HG03520 (cell line): ENCODE results near the gene TOX2.

Experiments used
- ATAC-seq: cut with Tn5 transposase; IDR thresholded peaks from one replicate; pipeline ENCODE4 v1.9.1; 2021; ENCODE audit warnings: mild to moderate bottlenecking, moderate library complexity; ENCODE audit not compliant: unreplicated experiment

The TOX2 gene

DNA sequence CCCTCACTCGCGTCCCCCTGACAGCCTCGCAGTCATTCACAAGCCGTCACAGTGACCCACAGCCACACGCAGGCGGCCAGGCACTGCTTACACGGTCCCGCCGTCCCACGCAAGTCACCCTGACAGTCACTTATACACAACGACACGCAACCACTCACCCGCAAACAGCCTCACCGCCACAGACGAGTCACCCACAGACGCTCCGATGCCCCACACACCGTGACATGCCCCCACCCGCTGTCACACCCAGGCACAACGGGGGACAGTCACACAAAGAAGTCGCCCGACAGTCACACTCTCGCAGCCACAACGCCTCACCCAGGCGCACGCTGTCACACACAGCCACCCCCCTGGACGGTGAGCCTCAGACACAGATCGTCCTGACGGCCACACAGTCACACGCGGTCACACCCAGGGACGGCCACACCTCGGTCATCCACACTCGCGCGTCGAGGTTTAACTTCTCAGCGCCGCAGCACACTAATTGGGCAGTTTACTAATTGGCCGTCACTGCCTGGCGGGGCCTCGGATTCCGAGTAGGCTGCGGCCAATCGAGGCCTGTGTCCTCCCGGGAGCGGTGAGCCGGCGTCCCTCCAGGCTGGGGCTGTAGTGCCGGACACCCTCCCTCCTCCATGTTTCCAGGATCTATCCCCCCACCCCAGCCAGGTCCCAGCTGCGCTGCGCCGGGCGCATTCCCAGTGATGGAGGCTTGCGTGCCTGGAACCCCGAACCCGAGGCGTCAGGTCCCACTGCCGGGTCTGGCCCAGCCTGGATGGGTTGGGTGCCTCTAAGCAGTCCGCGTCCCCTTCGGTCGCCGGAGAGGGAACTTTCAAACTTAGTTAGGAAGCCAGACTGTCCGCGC is 790 bp downstream of the TOX2 start:
- peak; percentile 20 for ATAC-seq

DNA sequence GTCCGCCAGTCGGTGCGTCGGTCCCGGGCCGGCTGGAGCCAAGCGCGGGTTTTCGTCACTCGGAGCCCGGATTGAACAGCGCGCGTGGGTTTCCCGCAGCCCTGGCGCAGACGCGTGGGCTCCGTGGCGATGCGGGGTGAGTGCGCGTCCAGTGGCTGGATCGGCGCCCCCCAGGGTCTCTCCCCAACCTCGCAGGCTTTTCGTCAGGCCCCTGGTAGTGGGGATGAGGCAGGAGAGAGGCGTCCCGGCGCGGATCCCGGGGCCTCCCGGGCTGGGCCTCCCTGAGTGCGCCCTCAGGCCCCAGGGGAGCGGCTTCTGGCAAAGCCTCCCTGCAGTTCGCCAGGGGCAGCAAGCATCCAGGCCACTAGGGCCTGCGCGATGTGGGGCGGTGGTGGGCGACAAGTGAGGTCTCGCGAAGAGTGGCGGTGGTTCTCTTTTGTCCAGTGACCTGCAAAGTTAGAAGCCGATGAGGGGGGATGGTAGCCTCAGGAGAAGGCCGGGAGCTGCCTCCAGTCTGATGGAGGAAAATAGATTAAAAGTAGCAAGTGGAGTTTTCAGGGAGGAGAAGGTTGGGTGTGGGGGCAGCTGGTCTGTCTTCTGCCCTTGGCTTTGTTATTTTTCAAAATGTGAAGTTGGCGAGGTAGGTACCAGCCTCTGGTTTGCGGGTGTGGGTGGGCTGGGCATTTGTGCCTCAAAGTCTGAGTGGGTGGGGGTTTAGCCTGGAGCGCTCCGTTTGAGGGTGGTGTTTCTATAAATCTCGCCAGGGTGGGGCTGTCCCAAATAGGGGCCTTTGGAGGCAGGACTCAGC is 1.6 kb downstream of the TOX2 start:
- no peak for ATAC-seq

DNA sequence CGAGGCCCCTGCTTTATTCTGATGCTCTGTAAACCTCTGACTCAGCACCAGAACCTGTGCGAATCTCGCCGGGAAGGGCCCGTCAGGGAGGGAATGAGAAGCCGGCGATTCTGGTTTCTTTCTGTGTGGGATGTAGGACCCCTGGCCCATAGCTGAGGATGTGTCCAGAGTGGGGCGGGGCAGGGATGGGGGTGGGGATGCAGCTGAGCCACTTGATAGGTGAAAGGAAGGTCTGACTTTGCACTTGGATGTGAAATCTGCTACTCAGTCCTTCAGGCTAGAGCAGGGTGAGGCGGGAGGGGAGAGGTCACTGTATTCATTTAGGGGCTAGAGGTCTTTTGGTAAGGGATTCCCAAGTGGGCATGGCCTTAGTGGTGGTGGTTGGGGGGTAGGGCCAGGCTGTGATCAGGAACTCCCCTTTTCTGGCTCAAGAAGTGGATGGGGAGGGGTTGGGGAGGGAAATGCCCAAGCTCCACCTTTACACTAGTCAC is 2.3 kb downstream of the TOX2 start:
- ATAC-seq: no peak

DNA sequence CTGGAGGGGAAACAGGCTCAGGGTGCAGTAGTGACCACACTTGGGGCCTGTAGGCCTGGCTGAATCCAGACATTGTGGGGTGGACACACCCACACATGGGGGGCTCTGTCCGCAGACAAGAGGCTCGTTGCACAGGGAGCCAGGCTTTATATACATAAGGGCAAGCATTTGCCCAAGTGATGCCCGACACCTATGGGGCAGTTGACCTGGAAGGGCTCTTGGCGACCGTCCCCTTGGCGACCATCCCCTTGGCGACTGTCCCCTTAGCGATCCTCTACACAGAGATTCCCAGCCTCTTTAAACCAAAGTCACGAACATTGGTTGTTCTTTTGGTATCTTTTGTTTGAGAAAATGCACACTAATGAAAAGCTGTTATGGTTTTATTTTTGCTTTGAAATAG is 2.7 kb downstream of the TOX2 start:
- no peak for ATAC-seq

DNA sequence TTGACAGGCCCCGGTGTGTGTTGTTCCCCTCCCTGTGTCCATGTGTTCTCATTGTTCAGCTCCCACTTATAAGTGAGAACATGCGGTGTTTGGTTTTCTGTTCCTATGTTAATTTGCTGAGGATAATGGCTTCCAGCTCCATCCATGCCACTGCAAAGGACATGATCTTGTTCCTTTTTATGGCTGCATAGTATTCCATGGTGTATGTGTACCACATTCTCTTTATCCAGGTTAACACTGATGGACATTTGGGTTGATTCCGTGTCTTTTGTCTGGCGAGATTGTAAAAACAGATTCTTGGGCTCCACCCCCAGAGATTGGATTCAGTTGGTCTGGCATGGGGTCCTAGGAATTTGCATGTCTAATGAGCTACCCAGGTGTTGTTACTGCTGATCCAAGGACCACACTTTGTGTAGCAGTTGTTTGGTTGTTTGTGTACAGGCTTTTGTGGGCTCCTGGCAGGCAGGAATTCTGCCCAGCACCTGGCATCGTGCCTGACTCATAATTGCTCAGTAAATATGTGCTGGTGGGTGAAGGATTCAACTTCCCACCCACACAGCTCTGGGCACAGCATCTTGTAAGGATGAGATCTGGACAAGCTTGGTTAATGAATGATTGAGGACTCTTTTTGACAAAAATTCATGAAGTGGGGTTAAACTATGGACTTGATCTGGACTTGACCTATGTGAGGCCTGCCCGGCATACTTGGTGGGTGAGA is 5.2 kb downstream of the TOX2 start:
- no peak for ATAC-seq

DNA sequence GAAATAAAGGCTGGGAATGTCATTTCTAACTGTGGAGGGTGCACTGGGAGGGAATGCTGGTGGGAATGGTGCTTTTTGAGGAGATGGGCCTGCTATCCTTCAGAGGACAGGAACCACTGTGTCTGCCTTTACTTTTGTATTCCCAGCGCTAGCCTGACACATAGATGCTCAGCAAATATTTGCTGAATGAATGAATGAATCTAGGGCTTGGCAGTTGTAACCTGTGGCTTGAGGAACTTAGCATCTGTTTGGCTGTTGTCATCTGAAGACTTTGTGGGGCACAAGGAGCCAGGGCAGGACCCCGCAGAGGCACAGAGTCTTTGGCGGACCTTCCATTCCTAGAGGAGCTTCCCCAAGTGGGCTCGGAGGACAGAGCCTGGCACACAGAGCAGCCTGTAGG is 6.1 kb downstream of the TOX2 start:
- ATAC-seq: no peak

DNA sequence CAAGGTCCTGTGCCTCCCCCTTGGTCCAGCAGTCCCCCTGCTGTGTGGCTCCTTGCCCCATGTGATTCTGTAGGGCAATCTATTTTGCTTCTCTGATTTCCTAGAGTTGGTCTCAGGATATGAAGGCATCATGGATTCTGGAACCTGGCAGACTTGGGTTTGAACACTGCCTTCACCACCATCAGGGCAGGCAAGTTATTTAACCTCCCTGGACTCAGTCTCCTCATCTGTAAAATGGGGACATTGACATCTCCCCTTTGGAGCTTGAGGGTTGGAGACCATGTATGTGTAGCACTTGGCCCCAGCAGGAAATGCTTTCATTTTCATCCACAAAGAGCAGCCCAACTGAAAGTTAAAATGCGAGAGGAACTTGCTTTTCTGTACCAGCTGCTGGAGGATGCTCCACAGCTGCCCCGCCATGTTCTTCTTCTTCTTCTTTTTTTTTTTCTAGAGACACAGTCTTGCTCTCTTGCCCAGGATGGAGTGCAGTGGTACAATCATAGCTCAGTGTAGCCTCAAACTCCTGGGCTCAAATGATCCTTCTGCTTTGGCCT is 6.7 kb downstream of the TOX2 start:
- no peak for ATAC-seq

DNA sequence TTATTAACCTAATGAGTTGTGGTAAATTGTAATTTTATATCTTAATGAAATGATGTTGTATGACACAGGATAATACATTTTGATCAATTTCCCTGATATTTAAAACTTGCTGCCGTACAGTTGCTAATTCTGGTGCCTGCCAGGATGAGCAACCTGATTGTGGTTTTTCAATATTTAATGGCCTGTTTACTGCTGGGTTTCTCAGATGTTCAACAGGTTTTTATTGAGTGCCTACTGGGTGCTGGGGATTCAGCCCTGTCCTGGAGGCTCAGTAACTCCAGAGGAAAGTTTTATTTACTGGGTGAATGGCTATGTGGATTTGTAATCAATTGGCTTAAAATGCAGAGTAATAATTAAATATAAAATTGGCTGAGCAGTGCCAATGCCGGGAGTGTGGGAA is 8.0 kb downstream of the TOX2 start:
- no peak for ATAC-seq

DNA sequence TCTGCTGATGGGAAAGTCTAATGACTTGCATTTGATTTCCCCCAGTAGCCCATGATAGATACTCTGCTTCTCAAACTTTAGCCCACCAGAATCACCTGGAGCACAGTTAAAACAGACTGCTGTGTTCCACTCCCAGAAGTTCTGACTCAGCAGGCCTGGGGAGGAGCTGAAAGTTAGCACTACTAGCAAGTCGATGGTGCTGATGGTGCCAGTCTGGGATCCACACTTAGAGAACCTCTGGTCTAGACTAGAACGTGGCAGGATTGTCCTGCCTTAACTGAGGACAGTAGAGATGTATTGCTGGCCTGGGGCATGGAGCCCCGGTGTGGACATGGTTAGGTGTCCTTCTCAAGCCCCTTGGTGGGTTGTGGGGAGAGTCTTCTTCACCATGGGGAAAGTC is 8.7 kb downstream of the TOX2 start:
- no peak for ATAC-seq

DNA sequence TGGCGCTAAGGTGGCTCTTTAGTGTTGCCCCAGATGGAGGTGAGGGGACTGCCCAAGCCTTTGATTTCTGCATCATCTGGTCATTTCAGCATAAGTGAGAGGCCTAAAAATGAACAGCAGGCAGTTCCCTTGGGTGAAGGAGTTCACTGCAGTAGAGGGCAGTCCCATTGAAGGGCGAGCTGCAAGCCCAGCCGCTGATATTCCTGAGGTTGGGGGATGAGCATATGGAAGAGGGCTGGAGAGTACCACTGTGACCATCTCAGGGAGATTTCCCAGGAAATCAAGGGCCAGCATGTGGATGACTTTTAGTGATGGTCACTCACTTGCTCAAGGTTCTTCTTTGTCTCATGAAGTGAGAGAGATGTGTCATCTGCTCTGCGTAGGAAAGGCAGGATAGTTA is 9.3 kb downstream of the TOX2 start:
- no peak for ATAC-seq

DNA sequence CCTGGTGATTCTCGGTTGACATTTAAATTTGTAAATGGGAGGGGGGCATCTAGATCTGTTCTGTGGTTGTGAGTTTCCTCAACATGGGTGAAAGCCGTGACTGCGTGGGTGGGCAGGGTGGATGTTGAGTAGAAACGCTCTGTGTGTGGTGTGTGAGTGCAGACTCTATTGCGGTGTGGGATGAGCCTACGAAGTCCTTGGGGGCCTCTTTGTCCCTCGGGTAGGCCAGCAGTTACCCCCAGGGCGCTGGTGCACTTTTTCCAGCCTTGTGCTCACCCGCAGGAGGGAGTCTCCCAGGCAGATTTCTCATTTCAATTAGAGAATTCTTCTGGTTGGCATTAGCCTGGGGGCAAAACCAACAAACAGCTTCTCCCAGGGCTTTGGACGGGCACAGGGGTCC is 10.6 kb downstream of the TOX2 start:
- ATAC-seq: no peak

DNA sequence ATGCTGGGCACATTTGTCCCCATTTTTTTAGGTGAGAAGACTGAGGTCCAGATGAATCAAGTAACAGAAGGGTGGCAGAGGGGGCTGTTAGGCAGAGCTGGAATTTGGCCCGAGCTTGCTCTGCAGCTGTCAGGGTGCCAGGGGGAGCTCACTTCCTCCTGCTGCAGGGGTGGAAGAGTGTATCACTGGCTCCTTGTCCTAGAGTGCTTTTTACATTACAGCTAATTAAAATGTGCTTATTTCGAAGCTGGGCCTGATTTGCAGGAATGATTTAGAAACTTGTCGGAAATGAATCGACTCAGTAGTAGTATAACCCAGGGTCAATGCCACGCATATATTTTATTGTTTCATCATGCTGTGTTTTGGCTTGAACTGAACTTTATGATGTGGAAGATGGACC is 11.1 kb downstream of the TOX2 start:
- ATAC-seq: no peak

DNA sequence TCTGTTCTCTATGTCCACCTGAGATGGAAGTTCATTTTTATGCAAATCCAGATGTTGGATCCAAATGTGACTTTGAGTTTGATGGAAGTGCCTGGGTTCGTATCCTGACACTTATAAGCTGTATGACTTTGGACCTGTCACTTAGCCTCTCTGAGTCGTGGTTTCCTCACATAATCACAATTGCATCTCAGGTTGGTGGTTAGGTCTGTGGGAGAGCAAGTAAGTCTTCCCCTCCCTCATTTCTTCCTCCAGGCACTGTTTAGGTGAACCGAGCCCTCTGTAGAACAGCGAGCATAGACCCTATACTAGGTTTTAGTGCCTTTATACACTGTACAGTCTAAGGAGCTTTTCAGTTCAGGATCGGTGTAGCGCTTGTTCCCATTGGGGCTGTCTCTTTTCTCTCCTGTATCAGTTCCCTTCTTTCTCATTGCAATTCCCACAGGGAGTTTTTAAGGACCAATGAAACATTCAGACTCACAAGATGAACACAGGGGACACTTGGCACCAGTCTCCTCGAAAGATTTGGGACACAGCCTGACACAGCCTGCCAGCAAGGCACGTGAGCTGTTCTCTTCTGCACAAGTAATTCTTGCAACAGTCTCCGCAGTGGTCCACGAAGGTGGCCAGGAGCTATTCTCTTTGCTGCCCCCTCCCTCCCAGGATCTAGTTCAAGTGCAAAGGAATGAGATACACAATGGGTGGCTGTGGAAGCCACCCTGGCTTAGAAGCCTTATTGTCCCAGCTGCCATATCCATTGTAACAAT is 11.8 kb downstream of the TOX2 start:
- ATAC-seq: no peak

DNA sequence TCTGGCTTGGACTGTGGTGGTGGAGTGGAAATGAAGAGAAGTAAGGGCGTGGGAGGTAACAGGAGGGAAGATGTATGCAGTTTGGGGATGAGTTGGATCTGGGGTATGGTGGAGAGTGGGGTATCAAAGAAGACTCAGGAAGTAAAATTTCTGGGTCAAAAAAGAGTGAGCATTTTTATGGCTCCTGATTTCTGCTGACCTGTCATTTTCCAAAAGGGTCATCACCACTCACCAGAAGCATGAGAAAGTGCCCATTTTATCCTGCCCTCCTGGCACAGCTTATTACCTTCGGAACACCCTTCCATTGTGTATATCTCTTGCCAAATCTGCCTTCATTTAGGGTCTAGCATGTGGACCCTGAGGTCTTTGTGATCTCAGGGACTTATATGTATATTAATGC is 17.3 kb downstream of the TOX2 start:
- no peak for ATAC-seq

DNA sequence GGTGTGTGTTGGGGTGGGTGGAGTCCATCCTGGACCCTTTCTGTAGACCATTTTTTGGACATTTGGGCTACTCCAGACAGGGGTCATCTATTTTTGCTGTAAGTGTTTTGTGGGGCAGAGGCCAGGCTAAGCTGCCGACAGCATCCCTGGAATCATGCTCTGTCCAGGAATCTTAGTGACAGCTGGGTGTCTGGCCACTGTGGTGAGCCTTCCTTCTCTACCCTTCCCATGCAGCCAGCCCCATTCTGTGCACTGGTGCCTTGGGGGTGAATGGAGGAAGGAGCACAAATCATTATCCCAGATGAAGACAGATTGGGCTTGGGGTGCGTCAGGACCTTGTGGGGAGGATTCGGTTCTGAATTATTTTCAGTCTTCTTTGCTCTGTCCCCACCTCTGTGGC is 20.2 kb downstream of the TOX2 start:
- no peak for ATAC-seq

DNA sequence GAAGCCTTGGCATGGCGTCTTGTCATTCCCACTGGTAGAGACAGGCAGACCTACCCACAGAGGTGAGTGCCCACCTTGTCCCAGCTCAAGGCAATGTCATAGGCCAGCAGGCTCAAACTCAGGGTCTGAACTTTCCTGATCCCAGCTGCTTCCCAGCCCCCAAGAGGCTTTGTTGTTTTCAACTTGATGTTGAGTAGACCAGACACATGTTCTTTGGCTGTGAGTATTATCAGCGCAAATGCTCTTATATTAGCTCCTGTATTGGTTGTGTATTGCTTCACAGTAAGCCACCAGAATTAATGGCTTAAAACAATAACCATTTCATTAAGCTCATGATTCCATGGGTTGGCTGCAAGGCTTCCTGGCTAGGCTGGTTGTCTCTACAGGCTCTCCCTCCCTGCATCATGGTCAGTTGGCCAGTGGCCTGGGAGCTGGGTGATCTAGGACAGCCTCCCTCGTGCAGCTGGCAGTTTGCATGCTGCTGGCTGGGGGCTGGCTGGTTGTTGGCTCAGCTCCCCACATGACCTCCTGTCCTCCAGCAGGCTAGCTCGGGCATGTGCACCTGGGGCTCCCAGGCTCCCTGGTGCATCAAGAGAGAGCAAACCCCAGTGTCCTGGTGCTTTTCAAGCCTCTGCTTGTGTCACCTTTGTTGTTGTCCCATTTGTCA is 21.6 kb downstream of the TOX2 start:
- no peak for ATAC-seq

DNA sequence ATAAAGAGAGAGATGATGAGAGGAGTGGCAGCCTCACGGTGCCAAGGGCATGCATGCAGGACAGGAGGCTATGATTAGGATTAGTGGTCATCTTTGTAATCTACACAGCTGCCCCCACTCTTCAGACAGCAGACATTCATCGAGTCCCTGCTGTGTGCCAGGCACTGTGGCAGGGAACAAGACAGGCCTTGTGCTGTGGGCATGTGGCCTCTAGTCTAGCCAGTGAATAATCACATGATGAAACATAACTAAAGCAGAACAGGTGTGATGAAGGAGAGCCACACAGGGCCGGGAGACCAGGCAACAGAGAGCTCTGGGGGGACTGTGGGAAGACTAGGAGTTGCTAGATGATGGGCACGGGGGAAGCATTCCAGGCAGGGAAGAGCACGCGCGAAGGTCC is 22.2 kb downstream of the TOX2 start:
- ATAC-seq: no peak

DNA sequence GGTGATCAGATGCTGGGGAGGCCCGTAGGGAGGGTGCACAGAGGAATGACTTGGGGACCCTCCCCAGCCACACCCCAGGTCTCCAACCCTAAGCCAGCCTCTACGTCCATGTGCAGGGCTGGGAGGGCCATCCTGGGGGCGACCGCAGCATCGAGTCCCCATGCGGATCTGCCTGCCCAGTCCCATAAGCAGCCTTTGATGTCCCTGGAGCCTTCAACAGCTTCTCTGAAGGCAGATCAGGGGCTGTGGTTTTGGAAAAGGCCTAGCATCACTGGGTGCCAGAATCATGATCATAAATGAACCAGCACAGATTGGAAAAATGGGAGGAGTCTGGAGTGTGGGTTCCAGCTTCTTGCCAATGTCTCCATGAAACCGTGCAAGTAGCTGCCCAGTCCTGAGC is 22.9 kb downstream of the TOX2 start:
- no peak for ATAC-seq

DNA sequence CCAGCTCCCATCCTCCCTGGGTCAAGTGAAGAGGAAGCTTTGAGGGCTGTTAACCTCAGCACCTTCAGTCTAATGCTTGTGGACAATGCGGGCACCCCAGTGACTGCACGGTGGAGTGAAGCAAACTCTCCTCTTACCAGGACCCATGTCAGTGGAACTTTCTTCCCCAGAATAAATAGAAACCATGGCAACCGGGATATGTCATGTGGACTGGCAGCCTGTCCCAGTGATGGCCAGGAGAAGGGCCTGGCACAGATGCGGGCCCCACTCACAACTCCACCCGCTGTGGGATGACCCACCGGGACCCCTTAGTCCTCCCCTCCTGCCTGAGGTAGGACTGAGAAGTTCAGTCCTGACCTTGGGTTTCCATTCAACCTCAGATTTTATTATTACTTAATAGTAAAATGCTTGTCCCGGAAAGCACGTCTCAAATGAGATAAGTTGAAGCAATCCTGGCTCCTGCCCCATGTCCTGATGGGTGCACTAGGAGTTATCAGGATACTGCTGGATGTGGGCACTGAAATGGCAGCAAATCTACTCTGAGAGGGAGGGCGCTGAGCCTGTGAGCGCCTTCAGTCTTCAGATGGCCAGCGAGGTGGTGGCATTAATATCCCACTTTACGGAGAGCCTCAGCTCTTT is 23.5 kb downstream of the TOX2 start:
- no peak for ATAC-seq
